ENCODE results near the gene DBR1. TPM values are rescaled to one million over a fixed set of nuclear protein-coding genes. Genes with fewer than 3 reads are reported as not detected.

DBR1 gene
- total RNA-seq, 4 donors from 2014 or later, result 7.2 to 13.1 (median 11.7) TPM

DNA sequence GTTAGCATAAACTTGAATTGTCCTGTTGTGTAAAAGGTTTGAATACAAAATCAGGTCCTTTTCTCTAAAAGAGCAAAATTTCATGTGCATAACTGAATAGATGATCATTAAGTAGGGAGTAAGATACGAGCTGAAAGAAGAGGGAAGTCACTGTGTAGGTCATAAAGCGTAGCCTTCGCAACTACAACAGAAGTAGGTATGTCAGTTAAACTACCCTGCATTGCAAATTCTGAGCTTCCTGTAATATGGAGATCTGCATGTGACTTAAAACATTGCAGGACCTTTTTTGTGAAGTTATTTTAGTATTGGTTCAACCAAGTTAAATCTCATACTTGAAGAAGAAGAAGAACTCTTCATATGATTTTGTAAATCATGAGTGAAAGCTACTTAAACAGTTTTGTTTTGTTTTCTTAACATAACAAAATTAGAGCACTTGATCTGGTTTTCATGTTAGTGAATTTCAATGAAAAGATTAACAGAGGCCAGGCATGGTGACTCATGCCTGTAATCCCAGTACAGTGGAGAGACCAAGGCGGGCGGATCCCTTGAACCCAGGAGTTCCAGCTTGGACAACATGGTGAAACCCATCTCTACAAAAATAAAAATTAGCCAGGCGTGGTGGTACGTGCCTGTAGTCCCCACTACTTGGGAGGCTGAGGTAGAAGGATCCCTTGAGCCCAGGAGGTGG, 38.8 kb upstream of the DBR1 start:
- ATAC-seq (ENCODE audit: low FRiP score) (no peak), DNase-seq (ENCODE audit: low spot score) (no peak)
- TF ChIP-seq, protein P1, sequence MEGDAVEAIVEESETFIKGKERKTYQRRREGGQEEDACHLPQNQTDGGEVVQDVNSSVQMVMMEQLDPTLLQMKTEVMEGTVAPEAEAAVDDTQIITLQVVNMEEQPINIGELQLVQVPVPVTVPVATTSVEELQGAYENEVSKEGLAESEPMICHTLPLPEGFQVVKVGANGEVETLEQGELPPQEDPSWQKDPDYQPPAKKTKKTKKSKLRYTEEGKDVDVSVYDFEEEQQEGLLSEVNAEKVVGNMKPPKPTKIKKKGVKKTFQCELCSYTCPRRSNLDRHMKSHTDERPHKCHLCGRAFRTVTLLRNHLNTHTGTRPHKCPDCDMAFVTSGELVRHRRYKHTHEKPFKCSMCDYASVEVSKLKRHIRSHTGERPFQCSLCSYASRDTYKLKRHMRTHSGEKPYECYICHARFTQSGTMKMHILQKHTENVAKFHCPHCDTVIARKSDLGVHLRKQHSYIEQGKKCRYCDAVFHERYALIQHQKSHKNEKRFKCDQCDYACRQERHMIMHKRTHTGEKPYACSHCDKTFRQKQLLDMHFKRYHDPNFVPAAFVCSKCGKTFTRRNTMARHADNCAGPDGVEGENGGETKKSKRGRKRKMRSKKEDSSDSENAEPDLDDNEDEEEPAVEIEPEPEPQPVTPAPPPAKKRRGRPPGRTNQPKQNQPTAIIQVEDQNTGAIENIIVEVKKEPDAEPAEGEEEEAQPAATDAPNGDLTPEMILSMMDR (IDR thresholded peaks at IDR 0.05), result no peak

GRCh38 chr3:138210528-138210927, 35.8 kb upstream of the DBR1 start:
- TF ChIP-seq, protein P1 (IDR thresholded peaks at IDR 0.05), result no peak
- ATAC-seq (ENCODE audit: low FRiP score) (no peak), DNase-seq (ENCODE audit: low spot score) (no peak)

DNA sequence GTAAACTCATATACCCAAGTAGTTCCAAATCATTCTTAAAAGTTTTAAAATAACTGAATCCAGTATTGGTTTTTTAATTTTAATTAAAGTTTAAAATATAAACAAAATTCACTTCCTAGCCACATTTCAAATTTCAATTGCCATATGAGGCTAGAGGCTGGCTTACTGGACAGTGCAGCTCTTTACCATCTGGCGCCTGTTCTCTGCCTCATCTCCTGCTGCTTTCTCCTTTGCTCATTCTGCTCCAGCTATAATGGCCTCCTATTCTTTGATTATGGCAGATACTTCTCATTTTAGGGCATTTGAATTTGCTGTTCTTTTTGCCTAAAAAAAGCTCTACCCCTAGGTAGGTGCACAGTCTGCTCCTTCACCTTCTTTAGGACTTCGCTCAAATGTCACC, 31.5 kb upstream of the DBR1 start:
- TF ChIP-seq, protein P1 (IDR thresholded peaks at IDR 0.05), result no peak
- ATAC-seq (ENCODE audit: low FRiP score) (no peak), DNase-seq (ENCODE audit: low spot score) (no peak)

DNA sequence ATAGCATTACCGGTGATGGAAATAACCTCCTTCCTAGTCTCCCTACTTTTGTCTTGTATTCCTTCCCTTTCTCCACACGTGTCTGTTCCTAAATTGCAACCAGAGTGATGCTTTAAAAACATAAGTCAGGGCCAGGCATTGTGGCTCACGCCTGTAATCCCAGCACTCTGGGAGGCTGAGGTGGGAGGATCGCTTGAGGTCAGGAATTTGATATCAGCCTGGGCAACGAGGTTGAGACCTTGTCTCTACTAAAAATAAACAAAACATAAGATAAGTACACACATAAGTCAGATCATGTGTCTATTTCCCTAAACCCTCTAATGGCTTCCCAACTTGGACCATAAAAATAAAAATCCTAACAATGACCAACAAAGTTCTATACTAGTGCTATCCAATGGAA, 30.8 kb upstream of the DBR1 start:
- TF ChIP-seq, protein P1 (IDR thresholded peaks at IDR 0.05), result no peak
- DNase-seq (ENCODE audit: low spot score), result no peak
- no peak for ATAC-seq (ENCODE audit: low FRiP score)

DNA sequence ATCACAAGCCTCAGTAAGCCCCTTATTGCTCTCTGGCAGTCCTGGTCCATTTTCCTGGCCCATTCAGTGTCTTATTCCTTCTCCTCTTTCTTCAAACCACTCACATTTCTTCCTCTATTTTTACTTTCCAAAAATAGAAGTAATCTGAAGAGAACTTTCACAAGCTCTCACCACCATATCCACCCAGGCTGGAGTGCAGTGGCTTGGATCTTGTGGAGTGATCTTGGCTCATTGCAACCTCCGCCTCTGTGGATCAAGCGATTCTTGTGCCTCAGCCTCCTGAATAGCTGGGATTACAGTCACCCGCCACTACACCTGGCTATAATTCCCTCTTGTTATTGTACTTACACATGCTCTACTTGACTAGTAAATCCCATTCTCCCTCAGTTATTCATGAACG, 29.2 kb upstream of the DBR1 start:
- ATAC-seq (ENCODE audit: low FRiP score) (no peak), DNase-seq (ENCODE audit: low spot score) (no peak)
- TF ChIP-seq, protein P1 (IDR thresholded peaks at IDR 0.05), result no peak

DNA sequence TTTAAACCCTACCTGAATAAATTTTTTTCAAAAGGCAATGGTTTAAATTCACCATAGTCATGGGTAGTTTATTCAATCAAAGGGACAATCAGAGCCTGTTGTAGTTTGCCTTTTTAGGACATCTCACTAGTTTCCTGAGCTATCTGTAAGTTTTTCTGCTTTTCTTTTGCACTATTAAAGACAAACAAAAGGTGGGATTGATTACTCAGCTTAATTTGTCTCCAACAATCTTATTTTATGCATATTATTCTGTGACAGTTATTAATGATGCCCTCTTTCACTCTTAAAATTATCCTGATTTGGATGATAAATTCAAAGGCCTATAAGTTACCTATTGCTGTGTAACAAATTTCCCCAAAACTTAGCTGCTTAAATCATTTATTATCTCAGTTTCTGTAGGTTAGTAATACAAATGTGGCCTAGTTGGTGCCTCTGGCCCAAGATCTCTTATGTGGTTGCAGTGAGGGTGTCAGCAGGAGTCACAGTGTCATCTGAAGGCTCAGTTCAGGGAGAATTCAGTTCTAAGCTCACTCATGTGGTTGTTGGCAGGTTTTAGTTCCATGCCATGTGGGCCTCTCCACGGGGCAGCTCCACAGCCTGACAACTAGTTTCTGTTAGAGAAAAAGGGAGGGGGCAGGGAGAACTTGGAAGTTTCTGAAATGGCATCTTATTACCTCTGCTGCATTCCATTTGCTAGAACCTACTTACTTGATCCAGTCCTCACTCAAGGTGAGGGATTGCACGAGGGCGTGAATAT, 28.4 kb upstream of the DBR1 start:
- DNase-seq (ENCODE audit: low spot score), result no peak

More for the DNA sequence above, 28.4 kb upstream of the DBR1 start:
- TF ChIP-seq, protein P1 (IDR thresholded peaks at IDR 0.05), result no peak
- no peak for ATAC-seq (ENCODE audit: low FRiP score)

Measured in omental fat pad (tissue), 4 donors.